Activated B cell treated with CpG ODN at 0.5 μM for 24 hours (primary cell): ENCODE results near the gene KCTD21. TPM values are rescaled to one million over a fixed set of nuclear protein-coding genes. Genes with fewer than 3 reads are reported as not detected.
"Not testable (repeated sequence)": the region's sequence is repeated elsewhere in the genome, so short reads cannot be mapped to it uniquely, and the experiment has no call there.

Experiments
- ATAC-seq: fragments of 200-7000 bp; cut with Tn5 transposase; one replicate; pipeline ENCODE4 v1.10.0; 2021; ENCODE audit warnings: low read depth, mild to moderate bottlenecking, moderate library complexity
- CTCF ChIA-PET: fragments of 350-600 bp; sonication (Branson Sonifier 250); formaldehyde crosslinking; loops from one replicate; lab custom pipeline; 2021; ENCODE audit warnings: antibody characterized with exemption; lab: Charles Lee
- POLR2A ChIA-PET: fragments of 350-600 bp; sonication (Branson Sonifier 250); formaldehyde crosslinking; loops from one replicate; lab custom pipeline; 2021; ENCODE audit warnings: antibody characterized with exemption; lab: Charles Lee
- DNase-seq: peaks from one replicate; pipeline ENCODE4 v3.0.0; 2022
- H3K27ac Mint-ChIP-seq: one replicate; pipeline ENCODE4 v1.8.0; 2020; ENCODE audit warnings: mixed read lengths
- H3K27me3 Mint-ChIP-seq: one replicate; pipeline ENCODE4 v1.8.0; 2021; ENCODE audit warnings: mixed read lengths
- H3K36me3 Mint-ChIP-seq: one replicate; pipeline ENCODE4 v1.8.0; 2021; ENCODE audit warnings: low read depth, mixed read lengths
- H3K4me1 Mint-ChIP-seq: one replicate; pipeline ENCODE4 v1.8.0; 2021; ENCODE audit warnings: mixed read lengths
- H3K4me3 Mint-ChIP-seq: one replicate; pipeline ENCODE4 v1.8.0; 2020; ENCODE audit warnings: mild to moderate bottlenecking, mixed read lengths
- H3K9me3 Mint-ChIP-seq: one replicate; pipeline ENCODE4 v1.8.0; 2020; ENCODE audit warnings: mixed read lengths
- CTCF ChIP-seq: fragments of 200-600 bp; IDR thresholded peaks from one replicate; pipeline ENCODE4 v1.8.0; 2022; ENCODE audit warnings: antibody characterized with exemption, mild to moderate bottlenecking
- intact Hi-C: fragments of 100-400 bp; cut with micrococcal nuclease; formaldehyde crosslinking; loops from one replicate; pipeline ENCODE4 v1.15.1; 2024
- total RNA-seq: library from RNA; stranded (reverse); gene quantifications from 2 replicates; pipeline ENCODE4 v1.2.3, GENCODE V29; 2022

The KCTD21 gene
- total RNA-seq, 1 donor from 2014 or later = 3.2 TPM

DNA sequence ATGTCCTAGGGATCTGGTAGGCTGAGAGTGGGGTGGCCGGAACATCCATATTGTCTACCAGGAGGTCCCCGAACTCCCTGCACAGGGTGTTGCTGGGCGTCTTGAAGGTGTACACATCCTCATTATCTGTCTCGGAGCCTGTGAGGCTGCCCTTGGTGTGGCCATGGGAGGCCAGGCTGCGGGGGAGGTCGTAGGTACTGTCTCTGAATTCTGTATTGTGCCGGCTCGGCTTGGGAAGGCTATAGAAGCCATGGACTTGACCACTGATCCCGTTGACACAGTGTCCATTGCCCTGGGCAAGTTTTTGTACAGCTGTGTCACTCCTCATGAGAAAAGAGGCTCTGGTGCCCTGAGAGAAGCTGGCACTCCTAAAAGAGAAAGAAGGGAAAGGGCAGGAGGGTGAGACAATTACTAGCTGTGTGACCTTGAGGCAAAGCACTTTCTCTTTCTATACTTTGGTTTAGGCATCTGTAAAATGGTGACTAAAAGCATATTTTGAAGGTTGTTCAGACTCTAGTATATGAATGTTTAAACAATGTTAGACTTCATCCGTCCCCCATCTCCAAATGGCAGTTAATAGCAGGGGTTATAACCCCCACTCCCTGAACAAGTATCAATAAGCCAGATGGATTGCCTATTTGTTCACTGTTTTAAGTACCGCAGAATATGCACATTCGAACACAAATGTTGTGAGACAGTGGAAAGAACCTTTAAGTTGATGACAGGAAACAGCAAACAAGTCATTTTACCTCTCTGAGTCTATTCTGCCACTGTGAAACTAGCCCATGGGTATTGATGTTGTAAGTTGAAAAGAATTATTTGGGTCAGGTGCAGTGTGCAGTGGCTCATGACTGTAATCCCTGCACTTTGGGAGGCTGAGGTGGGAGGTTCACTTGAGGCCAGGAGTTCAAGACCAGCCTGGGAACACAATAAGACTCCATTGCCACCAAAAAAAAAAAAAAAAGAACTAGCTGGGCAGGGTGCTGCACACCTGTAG, 38.6 kb upstream of the KCTD21 start:
- DNase-seq = no peak
- H3K36me3 Mint-ChIP-seq = peaks cover 26% of the 10 kb centered on the region
- no peak for TF ChIP-seq CTCF
- CTCF ChIA-PET = interaction anchor here (0.9 to 3.2 kb wide), 7 partner anchors 88 to 338 kb away, joined by 3 to 112 read pairs (median 3); partner anchors contain the start of gene ALG8
- no peaks in the 10 kb centered on the region for H3K27me3 Mint-ChIP-seq
- peaks cover 50% of the 10 kb centered on the region for H3K4me1 Mint-ChIP-seq
- no peak overlapping the region for H3K4me3 Mint-ChIP-seq
- ATAC-seq = no peak
- intact Hi-C loops = loop anchor here (10.0 kb wide), 1 partner anchor 108 kb away; no protein-coding TSS in a partner anchor
- H3K27ac Mint-ChIP-seq = no peak overlapping the region
- H3K9me3 Mint-ChIP-seq = no peaks in the 10 kb centered on the region
- POLR2A ChIA-PET = interaction anchor here (0.7 kb wide), 1 partner anchor 306 kb away, joined by 3 read pairs; no protein-coding TSS in a partner anchor

DNA sequence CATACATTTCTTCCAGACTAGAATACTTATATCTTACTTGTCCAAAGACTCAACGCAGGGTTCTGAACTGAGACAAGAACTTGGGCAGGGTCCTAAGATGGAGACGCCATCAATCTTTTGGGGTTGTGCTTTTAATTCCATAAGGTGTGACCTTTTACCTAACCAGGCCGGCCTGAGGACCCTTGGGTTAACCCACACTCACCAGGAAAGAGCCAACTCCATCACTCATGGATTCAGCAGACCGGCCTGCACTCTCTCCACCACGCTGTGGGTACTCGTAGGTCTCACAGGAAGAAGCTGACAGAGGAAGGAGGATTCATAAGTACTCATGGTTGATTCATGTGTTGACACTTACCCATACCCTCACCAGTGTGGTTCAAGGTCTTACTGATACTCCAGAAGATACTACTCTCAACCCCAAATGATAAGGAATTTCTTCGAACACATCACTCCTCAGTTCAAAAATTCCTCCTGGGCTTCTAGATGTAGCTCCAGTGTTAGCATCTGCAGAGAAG, 36.5 kb upstream of the KCTD21 start:
- intact Hi-C loops = loop anchor here (10.0 kb wide), 1 partner anchor 110 kb away; no protein-coding TSS in a partner anchor
- POLR2A ChIA-PET = interaction anchor here (1.4 kb wide), 1 partner anchor 193 kb away, joined by 4 read pairs; no protein-coding TSS in a partner anchor
- Mint-ChIP-seq H3K36me3 (peaks cover 46% of the 10 kb centered on the region), H3K4me3 (no peak overlapping the region), H3K27ac (no peak overlapping the region), H3K9me3 (no peaks in the 10 kb centered on the region), H3K4me1 (peaks cover 50% of the 10 kb centered on the region), H3K27me3 (no peaks in the 10 kb centered on the region)
- CTCF ChIA-PET = interaction anchor here (0.8 to 1.1 kb wide), 2 partner anchors 206 to 340 kb away, joined by 3 read pairs; no protein-coding TSS in a partner anchor
- DNase-seq = no peak
- no peak for ATAC-seq
- TF ChIP-seq CTCF = no peak

DNA sequence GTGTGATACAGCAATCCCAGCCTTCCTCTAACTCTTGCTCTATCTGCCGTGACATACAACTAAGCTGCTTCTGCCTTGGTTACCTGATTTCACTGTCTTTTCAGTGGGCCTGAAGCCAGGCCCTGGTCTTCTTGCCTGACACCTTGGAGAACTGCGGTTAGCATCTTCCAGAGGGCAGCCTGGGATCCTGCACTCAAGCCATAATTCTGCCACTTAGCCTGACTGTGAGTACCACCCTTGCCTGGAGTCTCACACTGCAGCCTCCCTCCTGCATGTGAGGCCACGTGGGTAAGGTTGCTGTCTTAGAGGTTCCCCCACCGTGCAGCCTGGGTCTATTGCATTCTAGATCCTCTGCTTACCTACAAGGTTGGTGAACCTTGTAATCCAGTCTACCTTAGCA, 36.1 kb upstream of the KCTD21 start:
- Mint-ChIP-seq H3K27me3 (no peaks in the 10 kb centered on the region), H3K4me1 (peaks cover 50% of the 10 kb centered on the region), H3K36me3 (peaks cover 51% of the 10 kb centered on the region), H3K27ac (no peak overlapping the region), H3K9me3 (no peaks in the 10 kb centered on the region), H3K4me3 (no peak overlapping the region)
- DNase-seq = no peak
- CTCF ChIA-PET = interaction anchor here (1.1 kb wide), 1 partner anchor 207 kb away, joined by 3 read pairs; no protein-coding TSS in a partner anchor
- no peak for TF ChIP-seq CTCF
- POLR2A ChIA-PET = interaction anchor here (1.4 kb wide), 1 partner anchor 194 kb away, joined by 4 read pairs; no protein-coding TSS in a partner anchor
- ATAC-seq = no peak
- intact Hi-C loops = loop anchor here (10.0 kb wide), 1 partner anchor 110 kb away; no protein-coding TSS in a partner anchor

DNA sequence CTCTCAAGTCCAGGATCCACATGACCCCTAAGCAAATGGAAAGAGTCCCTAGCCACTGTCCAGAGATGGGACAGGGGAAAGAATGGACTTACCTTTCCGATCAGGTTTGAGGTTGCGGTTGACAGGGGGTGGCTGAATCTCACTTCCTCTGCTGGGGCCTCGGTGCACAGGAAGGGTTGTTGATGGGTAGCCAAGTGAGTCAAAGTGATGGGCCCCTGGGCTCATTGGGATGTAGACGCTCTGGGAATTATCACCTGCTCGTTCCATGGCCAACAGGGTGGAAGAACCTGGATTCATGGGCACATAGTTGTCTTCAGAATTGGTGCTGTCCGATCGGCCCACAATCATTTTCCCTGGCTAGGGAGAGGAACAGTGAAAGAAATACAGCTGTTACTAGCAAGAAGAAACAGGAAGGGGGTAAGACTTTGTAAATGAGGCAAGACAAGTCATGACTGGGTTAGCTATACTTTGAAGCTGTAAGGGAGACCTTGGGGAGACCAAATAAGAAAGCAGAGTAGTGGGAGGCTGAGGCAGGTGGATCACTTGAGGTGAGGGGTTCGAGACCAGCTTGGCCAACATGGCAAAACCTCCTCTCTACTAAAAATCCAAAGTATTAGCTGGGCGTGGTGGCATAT, 35.0 kb upstream of the KCTD21 start:
- POLR2A ChIA-PET = interaction anchor here (0.6 to 1.4 kb wide), 4 partner anchors 20 to 352 kb away, joined by 3 to 4 read pairs (median 3); partner anchors contain the start of genes ALG8 and NARS2
- Mint-ChIP-seq H3K4me3 (peak overlapping the region; percentile 77), H3K27me3 (no peaks in the 10 kb centered on the region), H3K36me3 (peaks cover 61% of the 10 kb centered on the region), H3K9me3 (no peaks in the 10 kb centered on the region), H3K4me1 (peaks cover 45% of the 10 kb centered on the region), H3K27ac (peak overlapping the region; percentile 85)
- no peak for TF ChIP-seq CTCF
- ATAC-seq (peak; percentile 82), DNase-seq (peak; percentile 29)
- intact Hi-C loops = loop anchor here (1.0 to 10.0 kb wide), 3 partner anchors 35 to 310 kb away; partner anchors contain the start of genes KCTD21 and USP35
- CTCF ChIA-PET = interaction anchor here (1.1 to 1.6 kb wide), 2 partner anchors 190 to 341 kb away, joined by 3 to 4 read pairs; no protein-coding TSS in a partner anchor

DNA sequence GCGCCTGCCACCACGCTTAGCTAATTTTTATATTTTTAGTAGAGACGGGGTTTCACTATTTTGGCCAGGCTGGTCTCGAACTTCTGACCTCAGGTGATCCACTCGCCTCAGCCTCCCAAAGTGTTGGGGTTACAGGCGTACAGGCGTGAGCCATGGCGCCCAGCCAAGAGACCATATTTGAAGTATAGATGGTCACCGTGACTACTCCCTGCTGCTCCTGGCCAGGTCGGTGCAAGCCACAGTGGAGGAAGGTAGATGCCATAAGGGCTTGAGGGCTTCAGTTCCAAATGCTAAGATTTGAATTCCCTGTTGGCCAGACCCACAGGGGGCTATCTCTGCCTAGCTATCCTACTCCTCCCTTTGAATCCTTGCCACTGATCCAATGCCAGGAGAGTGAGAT, 34.3 kb upstream of the KCTD21 start:
- POLR2A ChIA-PET, H3K9me3 Mint-ChIP-seq, ATAC-seq, H3K27me3 Mint-ChIP-seq, H3K27ac Mint-ChIP-seq, DNase-seq: not testable (repeated sequence)
- intact Hi-C loops = loop anchor here (1.0 to 10.0 kb wide), 3 partner anchors 34 to 311 kb away; partner anchors contain the start of genes KCTD21 and USP35
- Mint-ChIP-seq H3K4me3 (peak overlapping the region; percentile 77), H3K4me1 (peaks cover 38% of the 10 kb centered on the region), H3K36me3 (peaks cover 68% of the 10 kb centered on the region)
- CTCF ChIA-PET = interaction anchor here (1.6 kb wide), 1 partner anchor 342 kb away, joined by 4 read pairs; no protein-coding TSS in a partner anchor
